HEK293T (cell line): Measurements from ENCODE around the gene COL4A3.
"Not testable (repeated sequence)": the region's sequence is repeated elsewhere in the genome, so short reads cannot be mapped to it uniquely, and the experiment has no call there.

ENCODE experiments used
- ELF4 ChIP-seq: fragments of 450-650 bp; IDR thresholded peaks from 2 replicates; pipeline ENCODE4 v1.6.1; 2017; ENCODE audit warnings: antibody characterized with exemption
- FOXK2 ChIP-seq: fragments of 450-650 bp; IDR thresholded peaks from 2 replicates; pipeline ENCODE4 v1.6.1; 2016; ENCODE audit warnings: mild to moderate bottlenecking
- SP1 ChIP-seq: fragments of 450-650 bp; IDR thresholded peaks from 2 replicates; pipeline ENCODE4 v1.6.1; 2017
- ZNF384 ChIP-seq: fragments of 450-650 bp; IDR thresholded peaks from 2 replicates; pipeline ENCODE4 v1.6.1; 2016

DNA sequence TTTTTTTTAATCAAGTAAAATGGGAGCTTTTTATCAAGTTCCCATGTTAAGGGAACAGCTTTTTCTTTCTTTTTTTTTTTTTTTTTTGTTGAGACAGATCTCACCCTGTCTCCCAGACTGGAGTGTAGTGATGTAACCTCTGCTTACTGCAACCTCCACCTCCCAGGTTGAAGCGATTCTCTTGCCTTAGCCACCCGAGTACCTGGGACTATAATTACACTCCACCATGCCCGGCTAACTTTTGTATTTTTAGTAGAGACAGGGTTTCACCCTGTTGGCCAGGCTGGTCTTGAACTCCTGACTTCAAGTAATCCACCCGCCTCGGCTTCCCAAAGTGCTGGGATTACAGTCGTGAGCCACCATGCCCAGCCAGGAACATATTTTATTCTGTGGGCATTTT is 61.2 kb downstream of the COL4A3 start:
- TF ChIP-seq ELF4, FOXK2, ZNF384, SP1: not testable (repeated sequence)
